Measurements from ENCODE around the gene INPP5A.

INPP5A gene

GRCh38 chr10:132532179-132532578 lies 5.4 kb upstream of the INPP5A start:
- no peak overlapping the region for H3K4me3 ChIP-seq (ENCODE audit: low read length)

GRCh38 chr10:132532749-132533560 lies 4.6 kb upstream of the INPP5A start:
- H3K27ac ChIP-seq (ENCODE audit: low read length) = no peak overlapping the region
- H3F3A ChIP-seq (ENCODE audit: insufficient read depth, low read length) = no peaks in the 10 kb centered on the region
- TF ChIP-seq CTCF (IDR thresholded peaks at IDR 0.05; ENCODE audit: low read length) (no peak), EZH2 (optimal IDR thresholded peaks at IDR 0.05; ENCODE audit: low read depth, low read length) (no peak), EZH2phosphoT487 (IDR thresholded peaks at IDR 0.05; ENCODE audit: low read length) (no peak)
- H3K27me3 ChIP-seq (replicated peaks; ENCODE audit: insufficient read depth, low read length) = peaks cover 25% of the 10 kb centered on the region
- H3K4me3 ChIP-seq (ENCODE audit: low read length) = no peak overlapping the region
- no peak overlapping the region for H3K9ac ChIP-seq (ENCODE audit: low read length)
- H3K9me2 ChIP-seq (replicated peaks; ENCODE audit: insufficient read depth, low read length) = no peaks in the 10 kb centered on the region
- H3K9me3 ChIP-seq (replicated peaks; ENCODE audit: insufficient read depth, low read length) = no peaks in the 10 kb centered on the region
- H3K4me1 ChIP-seq (ENCODE audit: low read length) = no peaks in the 10 kb centered on the region
- H3K36me3 ChIP-seq (replicated peaks; ENCODE audit: insufficient read depth, low read length) = no peaks in the 10 kb centered on the region
- no peak overlapping the region for H3K4me2 ChIP-seq (ENCODE audit: low read depth, low read length)
- no peaks in the 10 kb centered on the region for H3K79me2 ChIP-seq (ENCODE audit: low read length)
- H4K20me1 ChIP-seq (ENCODE audit: insufficient read depth, low read length) = no peaks in the 10 kb centered on the region
- H2AFZ ChIP-seq (ENCODE audit: low read length) = no peak overlapping the region
- no peak for DNase-seq

More at GRCh38 chr10:132532179-132532578, 5.4 kb upstream of the INPP5A start:
- no peak overlapping the region for H3K4me2 ChIP-seq (ENCODE audit: low read depth, low read length)
- no peak for DNase-seq
- no peaks in the 10 kb centered on the region for H3K36me3 ChIP-seq (replicated peaks; ENCODE audit: insufficient read depth, low read length)
- no peak overlapping the region for H3K9ac ChIP-seq (ENCODE audit: low read length)
- no peak for TF ChIP-seq EZH2phosphoT487 (IDR thresholded peaks at IDR 0.05; ENCODE audit: low read length)
- H3K27ac ChIP-seq (ENCODE audit: low read length) = no peak overlapping the region
- H2AFZ ChIP-seq (ENCODE audit: low read length) = no peak overlapping the region
- no peaks in the 10 kb centered on the region for H3K79me2 ChIP-seq (ENCODE audit: low read length)
- no peaks in the 10 kb centered on the region for H3K4me1 ChIP-seq (ENCODE audit: low read length)
- peaks cover 32% of the 10 kb centered on the region for H3K27me3 ChIP-seq (replicated peaks; ENCODE audit: insufficient read depth, low read length)
- H4K20me1 ChIP-seq (ENCODE audit: insufficient read depth, low read length) = no peaks in the 10 kb centered on the region
- no peaks in the 10 kb centered on the region for H3K9me2 ChIP-seq (replicated peaks; ENCODE audit: insufficient read depth, low read length)
- no peaks in the 10 kb centered on the region for H3K9me3 ChIP-seq (replicated peaks; ENCODE audit: insufficient read depth, low read length)
- H3F3A ChIP-seq (ENCODE audit: insufficient read depth, low read length) = no peaks in the 10 kb centered on the region

- H3K4me1 ChIP-seq (ENCODE audit: low read length) = no peaks in the 10 kb centered on the region
- H3K27ac ChIP-seq (ENCODE audit: low read length) = no peak overlapping the region
- no peak for TF ChIP-seq EZH2phosphoT487 (IDR thresholded peaks at IDR 0.05; ENCODE audit: low read length)
- no peak for TF ChIP-seq EZH2 (optimal IDR thresholded peaks at IDR 0.05; ENCODE audit: low read depth, low read length)
- TF ChIP-seq CTCF (IDR thresholded peaks at IDR 0.05; ENCODE audit: low read length) = no peak
- H3K4me3 ChIP-seq (ENCODE audit: low read length) = no peak overlapping the region
- no peaks in the 10 kb centered on the region for H3K9me3 ChIP-seq (replicated peaks; ENCODE audit: insufficient read depth, low read length)
- no peaks in the 10 kb centered on the region for H3F3A ChIP-seq (ENCODE audit: insufficient read depth, low read length)
- no peak overlapping the region for H2AFZ ChIP-seq (ENCODE audit: low read length)
- H3K27me3 ChIP-seq (replicated peaks; ENCODE audit: insufficient read depth, low read length) = peaks cover 17% of the 10 kb centered on the region
- H3K9ac ChIP-seq (ENCODE audit: low read length) = no peak overlapping the region
- H4K20me1 ChIP-seq (ENCODE audit: insufficient read depth, low read length) = no peaks in the 10 kb centered on the region
- no peak overlapping the region for H3K4me2 ChIP-seq (ENCODE audit: low read depth, low read length)
- DNase-seq = no peak
- no peaks in the 10 kb centered on the region for H3K36me3 ChIP-seq (replicated peaks; ENCODE audit: insufficient read depth, low read length)
- H3K79me2 ChIP-seq (ENCODE audit: low read length) = peaks cover 7% of the 10 kb centered on the region; the same call in 1 of the 2 replicates
- H3K9me2 ChIP-seq (replicated peaks; ENCODE audit: insufficient read depth, low read length) = no peaks in the 10 kb centered on the region
Measured at GRCh38 chr10:132533571-132534260, 3.9 kb upstream of the INPP5A start.
